ENCODE measurements around the gene MIOX. TPM values are rescaled to one million over a fixed set of nuclear protein-coding genes. Genes with fewer than 3 reads are reported as not detected.

MIOX gene
- total RNA-seq, 1 experiment from 2014 or later: 1.4 TPM

DNA sequence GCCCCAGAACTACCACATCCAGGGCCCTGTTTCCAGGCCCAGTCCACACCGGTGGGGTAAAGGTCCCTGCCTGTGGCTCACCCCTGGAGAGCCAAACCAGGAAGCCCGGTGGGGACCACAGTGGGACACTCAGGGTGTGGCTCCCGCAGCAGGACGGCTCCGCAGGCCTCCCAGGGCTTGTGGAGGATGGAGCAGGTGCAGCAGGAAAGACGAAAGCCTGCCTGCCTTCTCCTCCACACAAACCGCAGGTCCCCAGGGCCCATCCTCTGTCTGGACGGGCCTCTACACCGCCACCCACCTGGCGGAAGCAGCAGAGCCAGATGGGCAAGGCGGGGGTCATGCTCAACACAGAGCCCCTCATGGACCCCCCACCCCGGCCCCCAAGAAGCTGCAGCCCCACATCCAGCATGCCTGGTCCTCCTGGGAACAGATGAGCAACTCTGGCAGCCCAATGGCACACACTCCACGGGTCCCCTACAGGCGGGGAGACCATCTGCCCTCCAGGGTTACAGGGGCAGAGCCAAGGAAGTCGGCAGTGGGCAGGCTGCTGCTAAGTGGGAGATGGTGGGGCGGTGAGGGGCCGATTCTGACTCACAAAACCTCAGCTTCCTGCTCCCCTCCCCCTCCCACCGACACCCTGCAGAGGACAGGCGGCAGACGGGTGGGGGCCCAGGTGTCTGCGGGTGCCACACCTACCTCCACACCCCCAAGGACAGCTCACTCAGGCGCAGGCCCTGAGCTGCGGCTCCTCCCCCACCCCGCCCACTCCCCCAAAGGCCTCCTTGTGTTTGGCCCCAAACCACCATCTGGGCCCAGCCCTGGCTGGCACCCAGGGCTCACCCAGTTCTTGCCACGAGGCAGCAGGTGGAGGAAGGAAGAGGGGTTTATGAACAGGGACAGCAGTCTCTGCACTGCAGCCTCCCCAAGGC lies 17.0 kb upstream of the MIOX start:
- Histone ChIP-seq H3K4me1 (ENCODE audit: insufficient read depth, low read length) (no peaks in the 10 kb centered on the region; the same call in 1 of the 2 replicates), H2BK15ac (ENCODE audit: low read depth, low read length) (no peak overlapping the region), H3K23ac (ENCODE audit: insufficient read length, low read depth, low read length) (no peak overlapping the region), H2AK5ac (ENCODE audit: insufficient read length, low read length) (no peak overlapping the region), H4K20me1 (ENCODE audit: control insufficient read depth, insufficient read depth, insufficient read length) (peaks cover 4% of the 10 kb centered on the region), H2BK20ac (ENCODE audit: low read depth, low read length, poor library complexity, severe bottlenecking) (no peak overlapping the region), H3K9me3 (ENCODE audit: control insufficient read depth, low read depth, low read length) (no peaks in the 10 kb centered on the region), H3T11ph (ENCODE audit: low read length) (no peak overlapping the region), H3K9ac (ENCODE audit: extremely low read depth, insufficient read length, low read length) (no peak overlapping the region), H2AFZ (ENCODE audit: low read length) (no peak overlapping the region), H3K18ac (ENCODE audit: insufficient read length, low read depth, low read length) (no peak overlapping the region), H3K23me2 (ENCODE audit: insufficient read length, low read depth, low read length, poor library complexity, severe bottlenecking) (peaks cover 5% of the 10 kb centered on the region), H3K4me2 (ENCODE audit: insufficient read depth, insufficient read length, low read length) (no peak overlapping the region), H3K27me3 (ENCODE audit: insufficient read depth, low read length) (no peaks in the 10 kb centered on the region), H4K5ac (ENCODE audit: insufficient read length, low read depth, low read length) (no peak overlapping the region), H4K91ac (ENCODE audit: insufficient read length, low read depth, low read length) (no peak overlapping the region), H3K14ac (ENCODE audit: insufficient read depth, low read length) (no peak overlapping the region; the same call in 1 of the 2 replicates), H3K79me1 (ENCODE audit: insufficient read depth, low read depth, low read length, poor library complexity, severe bottlenecking) (peaks cover 19% of the 10 kb centered on the region), H3K27ac (ENCODE audit: insufficient read length, low read depth, low read length) (no peak overlapping the region), H3K56ac (ENCODE audit: insufficient read length, low read depth, low read length) (no peak overlapping the region), H4K8ac (replicated peaks; ENCODE audit: insufficient read length, low read depth, low read length) (no peak overlapping the region), H3K4ac (ENCODE audit: low read depth, low read length) (no peak overlapping the region), H3K79me2 (ENCODE audit: insufficient read depth, low read length) (peaks cover 16% of the 10 kb centered on the region; the same call in 1 of the 2 replicates), H2BK5ac (ENCODE audit: insufficient read length, low read length) (no peak overlapping the region), H2BK12ac (ENCODE audit: insufficient read length, low read depth, low read length) (no peak overlapping the region), H2BK120ac (ENCODE audit: low read depth, low read length, poor library complexity, severe bottlenecking) (no peak overlapping the region)
- H3K27me3 Mint-ChIP-seq (ENCODE audit: low read depth): no peaks in the 10 kb centered on the region
- H3K9me3 Mint-ChIP-seq: no peaks in the 10 kb centered on the region
- WGBS (ENCODE audit: extremely low coverage, insufficient read length, low lambda C conversion rate): no CpG with 5 or more reads among the region's 25 CpGs
- TF ChIP-seq, protein P1, sequence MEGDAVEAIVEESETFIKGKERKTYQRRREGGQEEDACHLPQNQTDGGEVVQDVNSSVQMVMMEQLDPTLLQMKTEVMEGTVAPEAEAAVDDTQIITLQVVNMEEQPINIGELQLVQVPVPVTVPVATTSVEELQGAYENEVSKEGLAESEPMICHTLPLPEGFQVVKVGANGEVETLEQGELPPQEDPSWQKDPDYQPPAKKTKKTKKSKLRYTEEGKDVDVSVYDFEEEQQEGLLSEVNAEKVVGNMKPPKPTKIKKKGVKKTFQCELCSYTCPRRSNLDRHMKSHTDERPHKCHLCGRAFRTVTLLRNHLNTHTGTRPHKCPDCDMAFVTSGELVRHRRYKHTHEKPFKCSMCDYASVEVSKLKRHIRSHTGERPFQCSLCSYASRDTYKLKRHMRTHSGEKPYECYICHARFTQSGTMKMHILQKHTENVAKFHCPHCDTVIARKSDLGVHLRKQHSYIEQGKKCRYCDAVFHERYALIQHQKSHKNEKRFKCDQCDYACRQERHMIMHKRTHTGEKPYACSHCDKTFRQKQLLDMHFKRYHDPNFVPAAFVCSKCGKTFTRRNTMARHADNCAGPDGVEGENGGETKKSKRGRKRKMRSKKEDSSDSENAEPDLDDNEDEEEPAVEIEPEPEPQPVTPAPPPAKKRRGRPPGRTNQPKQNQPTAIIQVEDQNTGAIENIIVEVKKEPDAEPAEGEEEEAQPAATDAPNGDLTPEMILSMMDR (conservative IDR thresholded peaks at IDR 0.05): peak; percentile 18; the same call in 1 of the 3 replicates
- no peak overlapping the region; a peak in 1 of 5 replicates for H3K4me3 Mint-ChIP-seq
- H3K27ac Mint-ChIP-seq: no peak overlapping the region; a peak in 1 of 7 replicates
- H3K4me1 Mint-ChIP-seq: peaks cover 25 to 28% of the 10 kb centered on the region in 2 experiments
- H3K36me3 Mint-ChIP-seq (ENCODE audit: insufficient read depth in 1 of 3, low read depth in 3 of 3): peaks cover 14 to 34% (median 23%) of the 10 kb centered on the region in 3 experiments
- DNase-seq: peak; percentile 84

All from H9 (cell line).